NCI-H2029 (cell line): ENCODE measurements around the gene PIAS4.
A peak's percentile ranks its signal among the peaks of the same experiment; 100 is the strongest.
"Not testable (repeated sequence)": the region's sequence is repeated elsewhere in the genome, so short reads cannot be mapped to it uniquely, and the experiment has no call there.

Source experiments
- DNase-seq: peaks from one replicate; lab custom pipeline; 2025; lab: John Stamatoyannopoulos, UW

The PIAS4 gene

GRCh38 chr19:3998667-3999412 lies 8.7 kb upstream of the PIAS4 start:
- not testable (repeated sequence) for DNase-seq

- not testable (repeated sequence) for DNase-seq
Measured at GRCh38 chr19:4000798-4001197, 6.7 kb upstream of the PIAS4 start.

GRCh38 chr19:4005436-4005835 lies 2.1 kb upstream of the PIAS4 start:
- not testable (repeated sequence) for DNase-seq

- DNase-seq, result no peak
Measured at GRCh38 chr19:4007836-4008539, 452 bp downstream of the PIAS4 start.

GRCh38 chr19:4009990-4010807 lies 2.7 kb downstream of the PIAS4 start:
- DNase-seq, result no peak

GRCh38 chr19:4010808-4011110 lies 3.2 kb downstream of the PIAS4 start:
- DNase-seq, result no peak

- not testable (repeated sequence) for DNase-seq
Measured at GRCh38 chr19:4011430-4011829, 3.9 kb downstream of the PIAS4 start.

GRCh38 chr19:4012092-4012974 lies 4.8 kb downstream of the PIAS4 start:
- peak; percentile 83 for DNase-seq

- no peak for DNase-seq
Measured at GRCh38 chr19:4012975-4013634, 5.6 kb downstream of the PIAS4 start.

GRCh38 chr19:4013886-4014540 lies 6.5 kb downstream of the PIAS4 start:
- DNase-seq, result no peak

- DNase-seq, result no peak
Measured at GRCh38 chr19:4014541-4015491, 7.3 kb downstream of the PIAS4 start.

- DNase-seq, result no peak
Measured at GRCh38 chr19:4015705-4016402, 8.3 kb downstream of the PIAS4 start.

GRCh38 chr19:4016486-4016885 lies 8.9 kb downstream of the PIAS4 start:
- DNase-seq, result no peak

- no peak for DNase-seq
Measured at GRCh38 chr19:4016903-4017638, 9.5 kb downstream of the PIAS4 start.

GRCh38 chr19:4018140-4018613 lies 10.6 kb downstream of the PIAS4 start:
- DNase-seq, result no peak

- DNase-seq, result no peak
Measured at GRCh38 chr19:4018775-4019504, 11.4 kb downstream of the PIAS4 start.

- no peak for DNase-seq
Measured at GRCh38 chr19:4019578-4019977, 12.0 kb downstream of the PIAS4 start.
